ENCODE data around the gene COL6A3.

- no peak for TF ChIP-seq KDM5A (IDR thresholded peaks at IDR 0.05)
- TF ChIP-seq, protein P1, sequence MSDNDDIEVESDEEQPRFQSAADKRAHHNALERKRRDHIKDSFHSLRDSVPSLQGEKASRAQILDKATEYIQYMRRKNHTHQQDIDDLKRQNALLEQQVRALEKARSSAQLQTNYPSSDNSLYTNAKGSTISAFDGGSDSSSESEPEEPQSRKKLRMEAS (IDR thresholded peaks at IDR 0.05), result no peak
- no peak for TF ChIP-seq MAFK (IDR thresholded peaks at IDR 0.05; ENCODE audit: partially characterized antibody)
- TF ChIP-seq POLR2A (IDR thresholded peaks at IDR 0.05; ENCODE audit: low read length), result no peak
- TF ChIP-seq NFE2L2 (conservative IDR thresholded peaks at IDR 0.05; ENCODE audit: low read length), result no peak
- TF ChIP-seq CHD2 (IDR thresholded peaks at IDR 0.05; ENCODE audit: low read length, partially characterized antibody), result no peak
- TF ChIP-seq CBX8 (IDR thresholded peaks at IDR 0.05), result no peak
- TF ChIP-seq RFX5 (IDR thresholded peaks at IDR 0.05), result no peak
- no peak for TF ChIP-seq CTCF (IDR thresholded peaks at IDR 0.05)
- no peak for TF ChIP-seq BHLHE40 (IDR thresholded peaks at IDR 0.05; ENCODE audit: low read depth, low read length)
- no peak for TF ChIP-seq EP300 (IDR thresholded peaks at IDR 0.05)
- no peak for TF ChIP-seq MYC (IDR thresholded peaks at IDR 0.05; ENCODE audit: borderline replicate concordance, low read length)
Measured at GRCh38 chr2:237390235-237390634, 23.7 kb downstream of the COL6A3 start.
